Measurements from ENCODE around the gene WDR64.

GRCh38 chr1:241724741-241725356, 72.8 kb downstream of the WDR64 start:
- TF ChIP-seq, protein P1, sequence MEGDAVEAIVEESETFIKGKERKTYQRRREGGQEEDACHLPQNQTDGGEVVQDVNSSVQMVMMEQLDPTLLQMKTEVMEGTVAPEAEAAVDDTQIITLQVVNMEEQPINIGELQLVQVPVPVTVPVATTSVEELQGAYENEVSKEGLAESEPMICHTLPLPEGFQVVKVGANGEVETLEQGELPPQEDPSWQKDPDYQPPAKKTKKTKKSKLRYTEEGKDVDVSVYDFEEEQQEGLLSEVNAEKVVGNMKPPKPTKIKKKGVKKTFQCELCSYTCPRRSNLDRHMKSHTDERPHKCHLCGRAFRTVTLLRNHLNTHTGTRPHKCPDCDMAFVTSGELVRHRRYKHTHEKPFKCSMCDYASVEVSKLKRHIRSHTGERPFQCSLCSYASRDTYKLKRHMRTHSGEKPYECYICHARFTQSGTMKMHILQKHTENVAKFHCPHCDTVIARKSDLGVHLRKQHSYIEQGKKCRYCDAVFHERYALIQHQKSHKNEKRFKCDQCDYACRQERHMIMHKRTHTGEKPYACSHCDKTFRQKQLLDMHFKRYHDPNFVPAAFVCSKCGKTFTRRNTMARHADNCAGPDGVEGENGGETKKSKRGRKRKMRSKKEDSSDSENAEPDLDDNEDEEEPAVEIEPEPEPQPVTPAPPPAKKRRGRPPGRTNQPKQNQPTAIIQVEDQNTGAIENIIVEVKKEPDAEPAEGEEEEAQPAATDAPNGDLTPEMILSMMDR (IDR thresholded peaks at IDR 0.05; ENCODE audit: low read length), result no peak
- TF ChIP-seq EZH2 (IDR thresholded peaks at IDR 0.05; ENCODE audit: borderline replicate concordance, low read length), result no peak
